Stimulated activated CD8-positive, alpha-beta memory T cell treated with anti-CD3 and anti-CD28 coated beads, Interleukin-12 subunit alpha, Interleukin-12 subunit beta, amount 100 ng/mL, for 24 hours (primary cell): ENCODE results near the gene XYLT1.
"Not testable (repeated sequence)": the region's sequence is repeated elsewhere in the genome, so short reads cannot be mapped to it uniquely, and the experiment has no call there.

Experiments used
- DNase-seq: peaks from one replicate; pipeline ENCODE4 v3.0.0-alpha.2; 2020; ENCODE audit errors: extremely low read depth

XYLT1 gene, protein sequence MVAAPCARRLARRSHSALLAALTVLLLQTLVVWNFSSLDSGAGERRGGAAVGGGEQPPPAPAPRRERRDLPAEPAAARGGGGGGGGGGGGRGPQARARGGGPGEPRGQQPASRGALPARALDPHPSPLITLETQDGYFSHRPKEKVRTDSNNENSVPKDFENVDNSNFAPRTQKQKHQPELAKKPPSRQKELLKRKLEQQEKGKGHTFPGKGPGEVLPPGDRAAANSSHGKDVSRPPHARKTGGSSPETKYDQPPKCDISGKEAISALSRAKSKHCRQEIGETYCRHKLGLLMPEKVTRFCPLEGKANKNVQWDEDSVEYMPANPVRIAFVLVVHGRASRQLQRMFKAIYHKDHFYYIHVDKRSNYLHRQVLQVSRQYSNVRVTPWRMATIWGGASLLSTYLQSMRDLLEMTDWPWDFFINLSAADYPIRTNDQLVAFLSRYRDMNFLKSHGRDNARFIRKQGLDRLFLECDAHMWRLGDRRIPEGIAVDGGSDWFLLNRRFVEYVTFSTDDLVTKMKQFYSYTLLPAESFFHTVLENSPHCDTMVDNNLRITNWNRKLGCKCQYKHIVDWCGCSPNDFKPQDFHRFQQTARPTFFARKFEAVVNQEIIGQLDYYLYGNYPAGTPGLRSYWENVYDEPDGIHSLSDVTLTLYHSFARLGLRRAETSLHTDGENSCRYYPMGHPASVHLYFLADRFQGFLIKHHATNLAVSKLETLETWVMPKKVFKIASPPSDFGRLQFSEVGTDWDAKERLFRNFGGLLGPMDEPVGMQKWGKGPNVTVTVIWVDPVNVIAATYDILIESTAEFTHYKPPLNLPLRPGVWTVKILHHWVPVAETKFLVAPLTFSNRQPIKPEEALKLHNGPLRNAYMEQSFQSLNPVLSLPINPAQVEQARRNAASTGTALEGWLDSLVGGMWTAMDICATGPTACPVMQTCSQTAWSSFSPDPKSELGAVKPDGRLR

GRCh38 chr16:17470908-17471718, at the start of gene XYLT1:
XYLT1 (minus strand) TSS chr16:17470960; CDS start chr16:17470796, 164 bp downstream.
- no peak for DNase-seq

DNA sequence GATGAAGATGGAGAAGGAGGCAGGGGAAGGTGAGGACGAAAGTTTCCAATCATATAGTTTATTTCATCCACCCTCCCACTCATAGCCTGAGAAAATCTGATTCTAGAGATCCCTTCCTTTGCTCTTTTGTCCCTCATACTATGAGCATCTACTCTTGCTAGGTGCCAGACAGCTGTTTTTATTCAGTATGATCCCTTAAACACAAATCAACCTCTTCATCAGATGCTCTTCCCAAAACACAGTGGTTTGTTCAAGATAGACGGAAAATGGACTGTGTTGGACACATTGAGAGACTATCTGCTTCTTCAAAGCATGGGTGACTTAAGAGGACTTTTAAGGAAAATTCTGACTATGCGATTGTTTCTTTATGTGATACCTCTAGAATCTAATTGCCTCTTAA, 49.4 kb upstream of the XYLT1 start:
- no peak for DNase-seq

DNA sequence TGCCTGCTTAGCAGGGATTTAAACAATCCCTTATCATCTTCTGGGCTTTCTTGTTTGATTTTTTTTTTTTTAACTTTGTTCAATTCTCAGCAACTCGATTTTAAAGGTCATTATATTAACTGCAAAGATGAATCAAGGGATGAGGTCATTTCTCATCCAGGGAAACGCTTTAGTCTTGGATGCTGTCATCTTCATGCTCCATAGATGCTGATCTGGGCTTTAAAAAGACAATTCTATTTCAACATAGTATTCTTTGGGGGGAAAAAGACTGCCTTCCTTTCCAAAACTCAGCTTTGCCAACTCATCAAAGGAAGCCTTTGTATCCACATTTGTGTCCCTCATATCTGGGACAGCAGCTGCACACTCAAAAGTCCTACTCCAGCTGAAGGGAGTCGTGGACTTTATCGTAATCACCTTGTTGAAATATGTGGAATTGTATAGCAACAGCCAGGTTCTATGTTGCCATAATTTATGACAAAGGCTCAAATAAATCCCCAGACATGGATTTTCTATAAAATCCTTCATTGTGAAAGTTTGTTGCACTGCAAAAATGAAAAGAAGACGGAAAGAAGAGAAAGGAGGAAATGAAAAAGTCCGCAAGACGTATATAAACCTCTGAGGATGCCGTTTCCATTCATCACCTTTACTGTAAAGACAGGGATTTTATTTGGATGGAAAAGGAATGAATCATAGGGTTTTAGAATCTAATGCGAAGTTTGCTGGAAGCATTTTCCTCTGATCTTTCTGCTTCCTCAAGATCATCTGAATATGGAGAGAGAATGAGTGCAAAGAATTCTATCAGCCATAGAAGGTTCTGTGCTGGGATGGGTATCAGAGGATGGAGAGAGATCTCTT, 48.6 kb upstream of the XYLT1 start:
- DNase-seq: no peak

- no peak for DNase-seq
Observed at GRCh38 chr16:17518441-17518840, 47.7 kb upstream of the XYLT1 start.

- DNase-seq: no peak
Observed at GRCh38 chr16:17515421-17516210, 44.9 kb upstream of the XYLT1 start.

GRCh38 chr16:17512636-17513220, 42.0 kb upstream of the XYLT1 start:
- no peak for DNase-seq

- no peak for DNase-seq
Observed at GRCh38 chr16:17511340-17511739, 40.6 kb upstream of the XYLT1 start.

GRCh38 chr16:17510567-17510966, 39.8 kb upstream of the XYLT1 start:
- no peak for DNase-seq

GRCh38 chr16:17509194-17509593, 38.4 kb upstream of the XYLT1 start:
- no peak for DNase-seq

- no peak for DNase-seq
Observed at GRCh38 chr16:17508303-17508702, 37.5 kb upstream of the XYLT1 start.

GRCh38 chr16:17507516-17507915, 36.8 kb upstream of the XYLT1 start:
- not testable (repeated sequence) for DNase-seq

DNA sequence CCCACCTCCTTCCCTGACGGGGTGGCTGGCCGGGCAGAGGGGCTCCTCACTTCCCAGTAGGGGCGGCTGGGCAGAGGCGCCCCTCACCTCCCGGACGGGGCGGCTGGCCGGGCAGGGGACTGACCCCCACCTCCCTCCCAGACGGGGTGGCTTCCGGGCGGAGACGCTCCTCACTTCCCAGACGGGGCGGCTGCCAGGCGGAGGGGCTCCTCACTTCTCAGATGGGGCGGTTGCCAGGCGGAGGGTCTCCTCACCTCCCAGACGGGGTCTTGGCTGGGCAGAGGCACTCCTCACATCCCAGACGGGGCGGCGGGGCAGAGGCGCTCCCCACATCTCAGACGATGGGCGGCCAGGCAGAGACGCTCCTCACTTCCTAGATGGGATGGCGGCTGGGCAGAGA, 35.1 kb upstream of the XYLT1 start:
- not testable (repeated sequence) for DNase-seq

DNA sequence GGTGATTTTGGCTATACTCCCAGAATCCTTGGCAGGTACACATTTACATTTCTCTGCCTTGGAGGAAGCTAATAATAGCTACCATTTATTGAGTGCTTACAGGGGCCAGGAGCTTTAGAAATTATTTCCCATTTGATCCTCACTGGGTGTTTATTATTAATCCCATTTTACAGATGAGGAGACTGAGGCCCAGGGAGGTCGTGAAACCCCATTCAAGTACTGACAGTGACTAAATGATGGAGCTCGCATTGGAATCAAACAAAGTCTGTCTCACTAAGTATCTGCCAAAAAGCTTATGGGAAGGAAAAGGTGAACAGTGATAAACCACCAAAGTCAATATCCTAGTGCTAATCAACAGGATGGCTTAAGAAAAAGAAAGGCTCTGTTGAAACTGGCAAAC, 33.3 kb upstream of the XYLT1 start:
- DNase-seq: no peak

- no peak for DNase-seq
Observed at GRCh38 chr16:17503331-17503730, 32.6 kb upstream of the XYLT1 start.

DNA sequence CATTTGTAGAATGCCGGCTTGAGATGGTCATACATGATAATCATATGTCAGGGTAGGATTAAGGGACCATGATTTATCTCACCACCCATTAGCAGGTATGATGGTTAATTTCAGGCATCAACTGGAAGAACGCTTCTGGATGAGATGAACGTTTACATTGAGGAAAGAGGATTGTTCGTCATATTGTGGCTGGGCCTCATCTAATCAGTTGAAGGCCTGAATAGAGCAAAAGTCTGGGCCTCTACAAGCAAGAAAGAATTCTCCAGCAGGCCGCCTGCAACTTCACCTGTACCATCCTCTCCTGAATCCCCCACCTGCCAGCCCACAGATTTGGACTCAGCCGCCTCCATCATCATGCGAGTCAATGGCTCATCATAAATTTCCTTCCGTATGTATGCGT, 30.6 kb upstream of the XYLT1 start:
- DNase-seq: no peak

DNA sequence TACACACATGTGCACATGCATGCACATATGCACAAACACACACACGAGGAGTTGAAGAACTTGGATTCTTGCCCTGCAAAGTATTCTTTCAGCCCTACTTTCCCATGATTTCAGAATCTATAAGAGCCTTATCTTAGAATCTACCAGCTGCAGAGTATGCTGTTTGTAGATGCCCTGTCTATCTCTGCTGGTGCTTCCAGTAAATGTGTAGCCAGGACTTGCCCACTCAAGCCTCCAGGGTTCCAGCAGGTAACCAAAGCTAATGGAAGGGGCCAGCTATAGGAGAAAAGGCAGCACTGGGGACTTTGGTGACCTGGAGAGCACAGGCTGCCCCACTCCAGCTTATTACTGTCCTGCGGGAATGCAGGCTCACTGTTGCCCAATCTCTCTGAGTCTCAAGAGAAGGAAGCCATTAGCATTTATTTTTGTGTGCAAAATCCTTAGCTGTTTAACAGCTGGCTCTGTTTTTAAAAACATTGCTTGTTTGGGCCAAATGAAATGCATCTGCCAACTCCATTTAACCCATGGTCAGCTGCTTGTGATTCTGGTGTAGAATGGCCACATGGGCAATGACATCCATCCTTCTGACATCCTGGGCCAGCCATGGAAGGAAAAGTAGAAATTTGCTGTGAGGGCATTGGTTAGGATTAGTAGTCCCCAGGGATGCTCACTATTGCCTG, 28.6 kb upstream of the XYLT1 start:
- DNase-seq: no peak

DNA sequence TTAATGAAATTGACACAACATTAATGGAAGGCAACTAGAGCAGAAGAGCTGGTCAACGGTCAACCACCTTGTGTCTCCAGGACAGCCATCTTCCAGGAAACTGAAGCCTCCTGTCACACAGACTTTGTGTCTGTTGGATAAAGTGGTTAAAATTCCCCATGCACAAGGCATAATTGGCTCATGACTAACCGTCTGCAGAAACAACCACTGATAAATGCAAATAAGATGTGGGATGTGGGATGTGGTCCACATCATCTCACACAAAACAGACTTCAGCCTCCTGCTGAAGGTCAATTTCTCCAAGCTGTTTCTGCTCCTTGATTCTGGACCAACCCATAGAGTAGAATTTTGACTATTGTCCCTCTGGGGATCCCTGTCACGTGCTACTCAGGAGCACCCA, 26.9 kb upstream of the XYLT1 start:
- DNase-seq: no peak

DNA sequence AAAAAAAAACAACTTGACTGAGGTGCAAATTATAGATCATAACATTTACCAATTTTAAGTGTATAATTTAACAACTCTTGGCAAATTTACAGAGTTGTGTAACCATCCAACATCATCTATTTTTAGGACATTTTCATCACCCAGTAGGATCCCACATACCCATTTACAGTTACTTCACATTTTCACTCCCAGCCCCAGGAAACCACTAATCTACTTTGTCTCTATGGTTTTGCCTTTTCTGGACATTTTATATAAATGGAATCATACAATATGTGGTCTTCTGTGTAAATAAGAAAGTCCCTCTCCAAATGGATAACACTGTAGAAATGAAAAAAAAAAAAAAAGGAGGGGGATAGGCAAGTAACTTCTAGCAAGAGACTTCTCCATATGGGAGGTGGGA, 26.1 kb upstream of the XYLT1 start:
- no peak for DNase-seq

DNA sequence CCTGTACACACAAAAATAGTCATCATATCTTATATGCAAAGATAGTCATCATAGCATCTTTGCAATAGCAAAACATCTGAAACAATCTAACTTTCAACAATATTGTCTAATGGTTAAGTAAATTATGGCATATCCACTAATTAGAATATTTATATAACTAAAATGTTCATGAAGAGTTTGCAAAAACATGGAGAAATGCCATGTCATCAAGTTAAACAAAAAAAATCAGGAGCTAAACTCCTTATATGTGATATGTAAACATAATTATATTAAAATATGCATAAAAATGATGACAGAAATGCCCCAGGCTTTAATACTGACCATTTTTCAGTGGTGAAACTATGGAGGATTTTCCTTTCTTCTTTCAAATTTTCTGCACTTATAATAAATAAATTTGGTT, 22.3 kb upstream of the XYLT1 start:
- no peak for DNase-seq
